ENCODE measurements around the gene COMMD9.

Gene COMMD9

GRCh38 chr11:36251823-36252222, 37.4 kb downstream of the COMMD9 start:
- no peak for DNase-seq

GRCh38 chr11:36249246-36249645, 40.0 kb downstream of the COMMD9 start:
- no peak for DNase-seq

GRCh38 chr11:36248436-36248835, 40.8 kb downstream of the COMMD9 start:
- DNase-seq: no peak

- no peak for DNase-seq
These were observed 41.7 kb downstream of the COMMD9 start for GRCh38 chr11:36247493-36247892.

GRCh38 chr11:36243641-36244040, 45.6 kb downstream of the COMMD9 start:
- no peak for DNase-seq

- no peak for DNase-seq
These were observed 47.7 kb downstream of the COMMD9 start for GRCh38 chr11:36241497-36241896.

- DNase-seq: no peak
These were observed 48.4 kb downstream of the COMMD9 start for GRCh38 chr11:36240801-36241200.

- no peak for DNase-seq
These were observed 49.1 kb downstream of the COMMD9 start for GRCh38 chr11:36240173-36240572.

- DNase-seq: no peak
These were observed 49.6 kb downstream of the COMMD9 start for GRCh38 chr11:36239636-36240035.

- DNase-seq: no peak
These were observed 50.3 kb downstream of the COMMD9 start for GRCh38 chr11:36238881-36239280.

- DNase-seq: no peak
These were observed 51.1 kb downstream of the COMMD9 start for GRCh38 chr11:36238036-36238631.

- DNase-seq: no peak
These were observed 51.8 kb downstream of the COMMD9 start for GRCh38 chr11:36237391-36237790.

GRCh38 chr11:36235750-36236149, 53.5 kb downstream of the COMMD9 start:
- no peak for DNase-seq

- no peak for DNase-seq
These were observed 54.4 kb downstream of the COMMD9 start for GRCh38 chr11:36234825-36235224.

GRCh38 chr11:36233204-36233603, 56.0 kb downstream of the COMMD9 start:
- DNase-seq: no peak

GRCh38 chr11:36230779-36231699, 58.2 kb downstream of the COMMD9 start:
- no peak for DNase-seq

- DNase-seq: no peak
These were observed 60.0 kb downstream of the COMMD9 start for GRCh38 chr11:36229091-36229705.

GRCh38 chr11:36228689-36229088, 60.5 kb downstream of the COMMD9 start:
- DNase-seq: no peak

- no peak for DNase-seq
These were observed 62.2 kb downstream of the COMMD9 start for GRCh38 chr11:36227044-36227443.

- DNase-seq: no peak
These were observed 64.9 kb downstream of the COMMD9 start for GRCh38 chr11:36224209-36224882.

- no peak for DNase-seq
These were observed 66.2 kb downstream of the COMMD9 start for GRCh38 chr11:36222831-36223635.
